Body of pancreas (tissue), 4 donors: Measurements from ENCODE around the gene IZUMO4.

Experiments
- CTCF ChIP-seq, 7 experiments: fragments of 450-650 bp in 4 of 7; fragments of 200-600 bp in 3 of 7; sonication (generic) in 3 of 7; IDR thresholded peaks; one replicate each; pipeline ENCODE4 v1.5.1; 2016 to 2019; ENCODE audit warnings: antibody characterized with exemption in 7 of 7
- POLR2A ChIP-seq, 3 donors: fragments of 450-650 bp; IDR thresholded peaks; one replicate each; pipeline ENCODE4 v1.6.1; 2016; ENCODE audit warnings: antibody characterized with exemption in 3 of 3, mild to moderate bottlenecking in 2 of 3

GRCh38 chr19:2132191-2132590 is 35.5 kb downstream of the IZUMO4 start:
- TF ChIP-seq POLR2A (IDR thresholded peaks at IDR 0.05) (no peak), CTCF (IDR thresholded peaks at IDR 0.05) (no peak)
